ENCODE data around the gene ATP7B.
"Not testable (repeated sequence)": the region's sequence is repeated elsewhere in the genome, so short reads cannot be mapped to it uniquely, and the experiment has no call there.

Gene ATP7B

GRCh38 chr13:51922771-51923480 lies 88.3 kb downstream of the ATP7B start:
- DNase-seq (ENCODE audit: low read depth in 2 of 2): no peak

- DNase-seq (ENCODE audit: low read depth in 2 of 2): no peak
Measured at GRCh38 chr13:51921790-51922740, 89.2 kb downstream of the ATP7B start.

- DNase-seq (ENCODE audit: low read depth in 2 of 2): no peak
Measured at GRCh38 chr13:51920786-51921185, 90.5 kb downstream of the ATP7B start.

GRCh38 chr13:51920267-51920666 lies 91.0 kb downstream of the ATP7B start:
- no peak for DNase-seq (ENCODE audit: low read depth in 2 of 2)

GRCh38 chr13:51919531-51919930 lies 91.7 kb downstream of the ATP7B start:
- DNase-seq (ENCODE audit: low read depth in 2 of 2): no peak

- DNase-seq (ENCODE audit: low read depth in 2 of 2): no peak
Measured at GRCh38 chr13:51916962-51917361, 94.3 kb downstream of the ATP7B start.

GRCh38 chr13:51916051-51916818 lies 95.0 kb downstream of the ATP7B start:
- no peak for DNase-seq (ENCODE audit: low read depth in 2 of 2)

GRCh38 chr13:51914137-51914493 lies 97.1 kb downstream of the ATP7B start:
- DNase-seq (ENCODE audit: low read depth in 2 of 2): no peak

- DNase-seq (ENCODE audit: low read depth in 2 of 2): no peak
Measured at GRCh38 chr13:51913421-51914136, 97.7 kb downstream of the ATP7B start.

- DNase-seq (ENCODE audit: low read depth in 2 of 2): no peak
Measured at GRCh38 chr13:51912511-51913225, 98.6 kb downstream of the ATP7B start.

- no peak for DNase-seq (ENCODE audit: low read depth in 2 of 2)
Measured at GRCh38 chr13:51912091-51912490, 99.2 kb downstream of the ATP7B start.

GRCh38 chr13:51910508-51910907 lies 100.7 kb downstream of the ATP7B start:
- DNase-seq (ENCODE audit: low read depth in 2 of 2): no peak

GRCh38 chr13:51909265-51909664 lies 102.0 kb downstream of the ATP7B start:
- DNase-seq (ENCODE audit: low read depth in 2 of 2): not testable (repeated sequence)

GRCh38 chr13:51907040-51907732 lies 104.1 kb downstream of the ATP7B start:
- DNase-seq (ENCODE audit: low read depth in 2 of 2): no peak

GRCh38 chr13:51906581-51906980 lies 104.7 kb downstream of the ATP7B start:
- DNase-seq (ENCODE audit: low read depth in 2 of 2): no peak

- DNase-seq (ENCODE audit: low read depth in 2 of 2): no peak
Measured at GRCh38 chr13:51905787-51906186, 105.5 kb downstream of the ATP7B start.

- no peak for DNase-seq (ENCODE audit: low read depth in 2 of 2)
Measured at GRCh38 chr13:51902776-51903175, 108.5 kb downstream of the ATP7B start.

GRCh38 chr13:51900471-51900870 lies 110.8 kb downstream of the ATP7B start:
- no peak for DNase-seq (ENCODE audit: low read depth in 2 of 2)

- no peak for DNase-seq (ENCODE audit: low read depth in 2 of 2)
Measured at GRCh38 chr13:51895906-51896888, 115.1 kb downstream of the ATP7B start.

Measured in stimulated activated CD8-positive, alpha-beta memory T cell treated with anti-CD3 and anti-CD28 coated beads, Interleukin-7, amount 100 ng/mL, for 1 hour (primary cell).